Measurements from ENCODE around the gene CBLN3.

The CBLN3 gene

DNA sequence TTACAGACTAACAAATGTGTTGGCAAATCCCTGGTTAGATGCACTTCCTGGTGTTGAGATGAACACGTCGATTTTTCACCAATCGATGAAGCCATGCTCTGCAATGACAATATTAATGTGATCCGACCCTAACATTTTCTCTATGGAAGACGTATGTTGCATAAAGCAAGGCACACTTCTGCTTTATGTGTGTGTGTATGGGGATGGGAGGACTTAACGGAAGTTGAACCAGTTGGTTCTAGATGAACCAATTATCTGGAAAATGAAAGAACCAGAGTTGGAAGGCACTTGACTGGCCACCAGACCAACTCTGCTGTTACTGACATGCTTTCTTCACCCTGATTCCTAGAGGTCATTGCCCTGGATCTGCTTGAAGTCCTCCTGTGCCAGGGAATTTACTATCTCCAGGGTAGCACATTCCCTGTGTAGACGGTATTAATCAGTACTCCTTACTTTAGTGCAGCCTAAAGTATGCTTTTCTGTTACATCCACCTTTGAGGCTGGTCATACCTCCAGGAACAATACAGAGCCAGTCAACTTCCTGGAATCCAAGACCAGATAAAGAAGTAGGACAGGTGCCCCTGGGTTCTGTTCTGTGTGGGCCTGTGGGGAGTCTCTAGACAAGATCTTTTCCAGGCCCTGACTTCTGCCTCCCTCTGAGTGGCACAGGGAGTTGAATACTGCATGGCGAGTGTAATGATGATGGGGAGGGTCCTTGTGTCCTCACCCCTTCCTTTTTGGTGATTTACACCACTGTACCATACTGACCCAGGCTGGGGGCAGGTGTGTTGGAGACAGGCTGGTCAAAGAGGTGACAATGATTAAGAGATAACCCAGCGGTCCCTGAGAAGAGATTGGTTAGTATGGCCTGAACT is 9.0 kb upstream of the CBLN3 start:
- DNase-seq (ENCODE audit: low read depth), result no peak
- no peak overlapping the region for H3K4me3 ChIP-seq (ENCODE audit: low read length)
- TF ChIP-seq, protein P1, sequence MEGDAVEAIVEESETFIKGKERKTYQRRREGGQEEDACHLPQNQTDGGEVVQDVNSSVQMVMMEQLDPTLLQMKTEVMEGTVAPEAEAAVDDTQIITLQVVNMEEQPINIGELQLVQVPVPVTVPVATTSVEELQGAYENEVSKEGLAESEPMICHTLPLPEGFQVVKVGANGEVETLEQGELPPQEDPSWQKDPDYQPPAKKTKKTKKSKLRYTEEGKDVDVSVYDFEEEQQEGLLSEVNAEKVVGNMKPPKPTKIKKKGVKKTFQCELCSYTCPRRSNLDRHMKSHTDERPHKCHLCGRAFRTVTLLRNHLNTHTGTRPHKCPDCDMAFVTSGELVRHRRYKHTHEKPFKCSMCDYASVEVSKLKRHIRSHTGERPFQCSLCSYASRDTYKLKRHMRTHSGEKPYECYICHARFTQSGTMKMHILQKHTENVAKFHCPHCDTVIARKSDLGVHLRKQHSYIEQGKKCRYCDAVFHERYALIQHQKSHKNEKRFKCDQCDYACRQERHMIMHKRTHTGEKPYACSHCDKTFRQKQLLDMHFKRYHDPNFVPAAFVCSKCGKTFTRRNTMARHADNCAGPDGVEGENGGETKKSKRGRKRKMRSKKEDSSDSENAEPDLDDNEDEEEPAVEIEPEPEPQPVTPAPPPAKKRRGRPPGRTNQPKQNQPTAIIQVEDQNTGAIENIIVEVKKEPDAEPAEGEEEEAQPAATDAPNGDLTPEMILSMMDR (conservative IDR thresholded peaks at IDR 0.05; ENCODE audit: low read length), result no peak

- TF ChIP-seq, protein P1 (conservative IDR thresholded peaks at IDR 0.05; ENCODE audit: low read length), result no peak
- DNase-seq (ENCODE audit: low read depth), result no peak
- no peak overlapping the region for H3K4me3 ChIP-seq (ENCODE audit: low read length)
These were observed 8.2 kb upstream of the CBLN3 start for GRCh38 chr14:24437736-24438067.

- TF ChIP-seq, protein P1 (conservative IDR thresholded peaks at IDR 0.05; ENCODE audit: low read length), result no peak
- no peak overlapping the region for H3K4me3 ChIP-seq (ENCODE audit: low read length)
- no peak for DNase-seq (ENCODE audit: low read depth)
These were observed 7.7 kb upstream of the CBLN3 start for GRCh38 chr14:24437020-24437735.

DNA sequence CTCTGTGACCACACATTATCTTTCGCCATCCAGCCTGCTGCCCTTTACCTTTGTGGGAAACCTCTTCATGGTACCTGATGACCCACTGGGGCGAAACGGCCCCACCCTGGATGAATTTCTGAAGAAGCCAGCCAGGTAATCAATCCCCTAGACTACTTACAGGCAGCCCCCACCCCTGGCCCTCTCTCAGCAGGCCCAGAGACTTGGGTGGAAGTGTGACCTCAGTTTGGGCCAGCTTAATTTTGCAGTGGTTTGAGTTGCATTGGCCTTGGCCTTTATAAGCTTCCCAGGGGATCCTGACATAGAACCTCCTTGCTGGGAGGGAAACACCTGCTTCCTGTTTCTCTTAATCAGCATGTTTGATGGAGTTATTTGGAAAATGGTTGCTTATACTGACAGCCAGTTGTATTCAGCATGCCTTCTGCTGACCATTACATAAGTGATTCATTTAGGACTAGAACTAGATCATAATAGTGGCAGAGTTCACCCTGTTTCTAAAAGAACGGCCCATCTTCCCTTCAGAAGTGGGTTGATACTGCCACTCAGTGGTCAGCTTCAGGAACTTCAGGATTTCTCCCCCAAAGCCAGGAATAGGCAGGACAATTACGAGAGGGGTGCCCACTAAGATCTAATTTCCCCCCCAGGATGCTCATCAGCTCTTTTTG is 7.0 kb upstream of the CBLN3 start:
- peak; percentile 79 for DNase-seq (ENCODE audit: low read depth)
- TF ChIP-seq, protein P1 (conservative IDR thresholded peaks at IDR 0.05; ENCODE audit: low read length), result peak; percentile 88
- no peak overlapping the region for H3K4me3 ChIP-seq (ENCODE audit: low read length)

- no peak for DNase-seq (ENCODE audit: low read depth)
- no peak overlapping the region for H3K4me3 ChIP-seq (ENCODE audit: low read length)
- TF ChIP-seq, protein P1 (conservative IDR thresholded peaks at IDR 0.05; ENCODE audit: low read length), result no peak
These were observed 6.5 kb upstream of the CBLN3 start for GRCh38 chr14:24435998-24436354.

DNA sequence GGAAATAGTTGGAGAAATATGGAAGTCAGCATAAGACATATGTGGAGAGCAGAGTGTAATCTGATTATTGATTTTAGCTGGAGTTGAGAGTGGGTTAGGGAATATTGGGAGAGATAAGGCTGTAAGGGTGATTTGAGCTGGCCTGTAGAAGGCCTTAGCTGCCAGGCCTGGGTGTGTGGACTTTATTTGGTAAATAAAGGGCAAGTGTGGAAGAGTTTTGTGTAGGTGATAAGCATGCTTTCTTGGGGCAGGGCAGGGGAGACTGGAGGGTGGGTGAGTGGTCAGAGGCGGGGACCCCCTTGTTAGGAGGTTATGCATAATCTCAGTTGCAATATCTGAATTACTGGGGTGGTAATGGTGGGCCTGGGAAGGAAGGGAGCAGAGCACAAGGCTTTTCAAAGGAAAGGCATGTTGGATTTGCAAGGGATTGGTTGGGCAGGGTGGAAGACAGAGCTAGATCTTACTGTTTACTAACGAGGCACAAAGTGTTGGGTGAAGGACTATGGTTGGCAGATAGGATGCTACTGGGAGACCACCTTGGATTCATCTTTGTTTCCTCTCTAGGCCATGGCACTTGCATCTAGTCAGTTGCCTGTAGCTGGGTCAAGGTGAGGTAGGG is 5.8 kb upstream of the CBLN3 start:
- H3K4me3 ChIP-seq (ENCODE audit: low read length), result no peak overlapping the region
- TF ChIP-seq, protein P1 (conservative IDR thresholded peaks at IDR 0.05; ENCODE audit: low read length), result no peak
- DNase-seq (ENCODE audit: low read depth), result no peak
